Large intestine (tissue), 3 donors: ENCODE measurements around the gene KCNAB2. TPM values are rescaled to one million over a fixed set of nuclear protein-coding genes. Genes with fewer than 3 reads are reported as not detected.

Experiments used
- DNase-seq, 2 donors: peaks; one replicate each; pipeline versions ENCODE4 v3.0.0 to v3.0.0-alpha.2; 2013
- H3K27ac ChIP-seq: one replicate; pipeline ENCODE4 v1.5.1; 2013; ENCODE audit warnings: low read length
- H3K27me3 ChIP-seq: 2 replicates; pipeline ENCODE4 v1.6.1; 2013; ENCODE audit warnings: low read length; ENCODE audit not compliant: control insufficient read depth, insufficient read depth
- H3K36me3 ChIP-seq: 2 replicates; pipeline ENCODE4 v1.6.1; 2013; ENCODE audit warnings: low read length; ENCODE audit not compliant: control insufficient read depth, insufficient read depth
- H3K4me1 ChIP-seq: one replicate; pipeline ENCODE4 v1.6.1; 2013; ENCODE audit warnings: low read length; ENCODE audit not compliant: control insufficient read depth, insufficient read depth
- H3K4me3 ChIP-seq: one replicate; pipeline ENCODE4 v1.5.1; 2013; ENCODE audit warnings: low read length
- H3K9me3 ChIP-seq: one replicate; pipeline ENCODE4 v1.6.1; 2013; ENCODE audit warnings: mild to moderate bottlenecking, low read depth, low read length, moderate library complexity; ENCODE audit not compliant: control insufficient read depth
- WGBS: methylation state at CpG from one replicate; pipeline ENCODE4 v1.1.5; 2013; ENCODE audit warnings: low lambda C conversion rate; ENCODE audit not compliant: insufficient coverage; 5-methylcytosine and 5-hydroxymethylcytosine counted together
- polyA plus RNA-seq: library from polyadenylated mRNA; unstranded; fragments of 120-200 nt; gene quantifications from one replicate; pipeline ENCODE4 v1.2.1, GENCODE V29; 2013

The KCNAB2 gene
- polyA plus RNA-seq, 1 donor, result 27.9 TPM

- DNase-seq, result no peak
- H3K4me1 ChIP-seq, result peaks cover 2% of the 10 kb centered on the region
- H3K27me3 ChIP-seq, result peaks cover 26% of the 10 kb centered on the region
- no CpG with 5 or more reads among the region's 24 CpGs for WGBS
- no peak overlapping the region for H3K4me3 ChIP-seq
- peaks cover 7% of the 10 kb centered on the region for H3K9me3 ChIP-seq
- no peak overlapping the region for H3K27ac ChIP-seq
- H3K36me3 ChIP-seq, result no peaks in the 10 kb centered on the region
Observed at GRCh38 chr1:6145864-6146410, 100.2 kb downstream of the KCNAB2 start.

- Histone ChIP-seq H3K4me1 (peaks cover 2% of the 10 kb centered on the region), H3K27ac (no peak overlapping the region), H3K9me3 (peaks cover 7% of the 10 kb centered on the region), H3K4me3 (no peak overlapping the region), H3K27me3 (peaks cover 26% of the 10 kb centered on the region), H3K36me3 (no peaks in the 10 kb centered on the region)
- WGBS, result no CpG with 5 or more reads among the region's 53 CpGs
- DNase-seq, result peak in 1 of 2 donors; percentile 32
Observed at GRCh38 chr1:6148497-6149241, 103.0 kb downstream of the KCNAB2 start.

DNA sequence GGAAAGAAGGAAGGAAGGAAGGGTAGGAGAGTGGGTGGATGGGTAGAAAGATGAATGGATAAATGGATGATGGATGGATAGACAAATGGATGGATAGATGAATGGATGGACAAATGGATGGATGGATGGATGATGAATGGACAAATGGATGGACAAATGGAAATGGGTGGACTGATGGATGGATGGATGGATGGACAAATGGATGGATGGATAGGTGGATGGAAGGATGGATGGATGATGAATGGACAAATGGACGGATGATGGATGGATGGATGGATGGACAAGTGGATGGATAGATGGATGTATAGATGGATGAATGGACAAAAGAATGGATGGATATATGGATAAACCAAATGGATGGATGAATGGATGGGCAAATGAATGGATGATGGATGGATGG lies 103.9 kb downstream of the KCNAB2 start:
- Histone ChIP-seq H3K4me1 (peaks cover 2% of the 10 kb centered on the region), H3K9me3 (peaks cover 7% of the 10 kb centered on the region), H3K27ac (no peak overlapping the region), H3K36me3 (no peaks in the 10 kb centered on the region), H3K4me3 (no peak overlapping the region), H3K27me3 (peaks cover 25% of the 10 kb centered on the region)
- WGBS, result 92% methylated on average over 1 of the region's 1 CpG
- no peak for DNase-seq

DNA sequence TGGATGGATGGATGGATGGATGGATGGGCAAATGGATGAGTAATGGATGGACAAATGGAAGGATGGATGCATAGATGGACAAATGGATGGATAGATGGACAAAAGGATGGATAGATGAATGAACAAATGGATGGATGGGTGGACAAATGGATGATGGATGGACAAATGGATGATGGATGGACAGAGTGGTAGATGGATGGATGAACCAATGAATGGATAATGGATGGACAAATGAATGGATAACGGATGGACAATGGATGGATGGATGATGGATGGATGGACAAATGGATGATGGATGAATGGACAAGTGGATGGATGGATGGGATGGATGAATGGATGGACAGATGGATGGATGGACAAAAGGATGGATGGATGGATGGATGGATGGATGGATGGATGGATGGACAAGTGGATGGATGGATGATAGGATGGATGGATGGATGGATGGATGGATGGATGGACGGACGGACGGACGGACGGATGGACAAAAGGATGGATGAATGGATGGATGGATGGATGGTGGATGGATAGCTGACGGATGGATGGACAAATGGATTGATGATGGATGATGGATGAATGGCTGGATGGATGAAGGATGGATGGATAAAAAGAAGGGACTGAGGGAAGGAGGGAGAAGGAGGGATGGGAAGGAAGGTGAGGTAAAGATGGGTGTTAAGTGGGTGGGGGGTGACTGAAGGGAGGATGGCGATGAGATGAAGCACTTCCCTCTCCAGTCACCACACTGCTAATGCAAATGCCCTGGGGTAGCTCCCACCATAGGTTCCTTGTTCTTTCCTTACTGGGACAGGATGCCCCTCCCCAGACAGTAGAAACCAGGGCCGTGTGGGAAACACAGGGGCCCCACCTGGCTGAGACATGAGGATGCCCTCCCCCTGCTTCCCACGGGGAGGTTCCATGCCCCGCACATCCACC lies 104.6 kb downstream of the KCNAB2 start:
- Histone ChIP-seq H3K4me1 (peaks cover 2% of the 10 kb centered on the region), H3K9me3 (peaks cover 7% of the 10 kb centered on the region), H3K36me3 (no peaks in the 10 kb centered on the region), H3K27me3 (peaks cover 18% of the 10 kb centered on the region), H3K4me3 (no peak overlapping the region), H3K27ac (no peak overlapping the region)
- WGBS, result 100% methylated on average over 5 of the region's 11 CpGs
- no peak for DNase-seq

Other genes with a start within 250 kb of the KCNAB2 start
- 11.4 TPM for gene NPHP4, start 53.5 kb upstream of the KCNAB2 start, polyA plus RNA-seq
- 2.6 TPM for gene CHD5, start 134.4 kb downstream of the KCNAB2 start, polyA plus RNA-seq
- gene RPL22, start 153.7 kb downstream of the KCNAB2 start, polyA plus RNA-seq, result 1,131 TPM
- gene RNF207, start 160.2 kb downstream of the KCNAB2 start, polyA plus RNA-seq, result 44.5 TPM
- 50.3 TPM for gene ICMT, start 190.1 kb downstream of the KCNAB2 start, polyA plus RNA-seq
- not detected for gene HES3, start 198.3 kb downstream of the KCNAB2 start, polyA plus RNA-seq
- gene GPR153, start 215.2 kb downstream of the KCNAB2 start, polyA plus RNA-seq, result 19.0 TPM